ENCODE measurements around the gene RBMX. TPM values are rescaled to one million over a fixed set of nuclear protein-coding genes. Genes with fewer than 3 reads are reported as not detected.

The RBMX gene
- total RNA-seq, 5 donors from 2014 or later (not counting 1 experiment from before 2014, with no cell fraction given): 203 to 281 (median 209) TPM

Other genes with a start within 250 kb of the RBMX start
- gene CD40LG, start 232.6 kb downstream of the RBMX start, total RNA-seq: 10 to 100 TPM; 23.8 to 38.4 (median 37.1) TPM
- 10 to 100 TPM; 63.4 to 79.9 (median 72.9) TPM for gene ARHGEF6, start 99.8 kb downstream of the RBMX start, total RNA-seq
- gene GPR101, start 153.3 kb upstream of the RBMX start, total RNA-seq: 1 to 10 TPM in 1 of 5 donors, not detected in 4; 1.1 TPM

Data from T-cell (primary cell).